Body of pancreas (tissue), 4 donors: ENCODE measurements around the gene FOSL1. TPM values are rescaled to one million over a fixed set of nuclear protein-coding genes. Genes with fewer than 3 reads are reported as not detected.

Source experiments
- ATAC-seq: fragments of 150-250 bp; one replicate; pipeline ENCODE4 v1.9.1; 2016
- DNase-seq, 4 donors: peaks; one replicate each; pipeline ENCODE4 v3.0.0-alpha.2; 2019
- H3K27ac ChIP-seq, 4 donors: fragments of 200-600 bp; sonication (generic); 1 replicate in 3 of 4; 2 replicates in 1 of 4; pipeline versions ENCODE4 v1.5.1 to v1.6.1; 2016 to 2019; ENCODE audit warnings: mild to moderate bottlenecking in 1 of 4, mixed read lengths in 1 of 4, moderate library complexity in 1 of 4
- H3K27me3 ChIP-seq, 2 donors: fragments of 200-600 bp; sonication (generic); one replicate each; pipeline ENCODE4 v1.6.0; 2016; ENCODE audit warnings: mild to moderate bottlenecking in 1 of 2
- H3K36me3 ChIP-seq, 2 donors: fragments of 200-600 bp; sonication (generic); replicated peaks in 1 of 2; 2 replicates each; pipeline ENCODE4 v1.5.1; 2016; ENCODE audit warnings: low read depth in 2 of 2; ENCODE audit not compliant: insufficient read depth in 1 of 2
- H3K4me1 ChIP-seq: fragments of 200-600 bp; sonication (generic); one replicate; pipeline ENCODE4 v1.6.0; 2016
- H3K4me3 ChIP-seq, 2 donors: fragments of 200-600 bp; sonication (generic); 1 replicate in 1 of 2; 2 replicates in 1 of 2; pipeline ENCODE4 v1.5.1; 2016 to 2019
- H3K9me3 ChIP-seq, 3 donors: fragments of 200-600 bp; sonication (generic); 1 replicate in 2 of 3; 2 replicates in 1 of 3; pipeline ENCODE4 v1.5.1; 2016
- POLR2A ChIP-seq, 3 donors: fragments of 450-650 bp; IDR thresholded peaks; one replicate each; pipeline ENCODE4 v1.6.1; 2016; ENCODE audit warnings: antibody characterized with exemption in 3 of 3, mild to moderate bottlenecking in 2 of 3
- WGBS, 2 donors: methylation state at CpG; one replicate each; pipeline ENCODE4 v1.1.5; 2017; 5-methylcytosine and 5-hydroxymethylcytosine counted together
- intact Hi-C: fragments of 100-400 bp; cut with DNase I; formaldehyde crosslinking; loops from one replicate; pipeline ENCODE4 v1.15.1; 2023
- total RNA-seq, 2 donors: library from RNA; depleted of rRNA; stranded (reverse); fragments of >200 nt; gene quantifications; one replicate each; pipeline ENCODE4 v1.1.0, GENCODE V29; 2016
- TF ChIP-seq, protein P1 (sequence below), 7 experiments: fragments of 450-650 bp in 4 of 7; fragments of 200-600 bp in 3 of 7; sonication (generic) in 3 of 7; IDR thresholded peaks; one replicate each; pipeline ENCODE4 v1.5.1; 2016 to 2019; ENCODE audit warnings: antibody characterized with exemption in 7 of 7

Gene FOSL1
- total RNA-seq, 2 donors from 2014 or later = 0.52 to 17.8 TPM

- intact Hi-C loops = no loop called here
- 74 to 85% methylated on average over 3 to 5 of the region's 5 CpGs for WGBS, 2 donors
- Histone ChIP-seq H3K4me3 (no peak overlapping the region), H3K4me1 (peaks cover 32% of the 10 kb centered on the region), H3K9me3 (no peaks in the 10 kb centered on the region), H3K27ac (no peak overlapping the region), H3K36me3 (peaks cover 3 to 20% of the 10 kb centered on the region in 2 donors), H3K27me3 (no peaks in the 10 kb centered on the region)
- DNase-seq = peak in 1 of 4 donors; percentile 14
- no peak for ATAC-seq
- TF ChIP-seq POLR2A (IDR thresholded peaks at IDR 0.05) = no peak
- TF ChIP-seq, protein P1, sequence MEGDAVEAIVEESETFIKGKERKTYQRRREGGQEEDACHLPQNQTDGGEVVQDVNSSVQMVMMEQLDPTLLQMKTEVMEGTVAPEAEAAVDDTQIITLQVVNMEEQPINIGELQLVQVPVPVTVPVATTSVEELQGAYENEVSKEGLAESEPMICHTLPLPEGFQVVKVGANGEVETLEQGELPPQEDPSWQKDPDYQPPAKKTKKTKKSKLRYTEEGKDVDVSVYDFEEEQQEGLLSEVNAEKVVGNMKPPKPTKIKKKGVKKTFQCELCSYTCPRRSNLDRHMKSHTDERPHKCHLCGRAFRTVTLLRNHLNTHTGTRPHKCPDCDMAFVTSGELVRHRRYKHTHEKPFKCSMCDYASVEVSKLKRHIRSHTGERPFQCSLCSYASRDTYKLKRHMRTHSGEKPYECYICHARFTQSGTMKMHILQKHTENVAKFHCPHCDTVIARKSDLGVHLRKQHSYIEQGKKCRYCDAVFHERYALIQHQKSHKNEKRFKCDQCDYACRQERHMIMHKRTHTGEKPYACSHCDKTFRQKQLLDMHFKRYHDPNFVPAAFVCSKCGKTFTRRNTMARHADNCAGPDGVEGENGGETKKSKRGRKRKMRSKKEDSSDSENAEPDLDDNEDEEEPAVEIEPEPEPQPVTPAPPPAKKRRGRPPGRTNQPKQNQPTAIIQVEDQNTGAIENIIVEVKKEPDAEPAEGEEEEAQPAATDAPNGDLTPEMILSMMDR (IDR thresholded peaks at IDR 0.05) = no peak
Measured at GRCh38 chr11:65862191-65862735, 37.9 kb downstream of the FOSL1 start.

GRCh38 chr11:65861533-65862183, 38.5 kb downstream of the FOSL1 start:
- TF ChIP-seq POLR2A (IDR thresholded peaks at IDR 0.05) = no peak
- TF ChIP-seq, protein P1 (IDR thresholded peaks at IDR 0.05) = no peak
- DNase-seq (no peak), ATAC-seq (no peak)
- Histone ChIP-seq H3K9me3 (no peaks in the 10 kb centered on the region), H3K36me3 (peaks cover 3 to 19% of the 10 kb centered on the region in 2 donors), H3K27me3 (no peaks in the 10 kb centered on the region), H3K4me3 (no peak overlapping the region), H3K27ac (no peak overlapping the region), H3K4me1 (peaks cover 36% of the 10 kb centered on the region)
- WGBS, 2 donors = 75 to 82% methylated on average over 13 of the region's 13 CpGs
- intact Hi-C loops = no loop called here

- H3K27ac ChIP-seq = peak overlapping the region in 3 of 4 donors; percentile 92 to 93 (median 92)
- DNase-seq (peak in 1 of 4 donors; percentile 24), ATAC-seq (no peak)
- H3K4me1 ChIP-seq = peaks cover 41% of the 10 kb centered on the region
- TF ChIP-seq, protein P1 (IDR thresholded peaks at IDR 0.05) = no peak
- no peak for TF ChIP-seq POLR2A (IDR thresholded peaks at IDR 0.05)
- peaks cover 3 to 19% of the 10 kb centered on the region in 2 donors for H3K36me3 ChIP-seq
- H3K4me3 ChIP-seq = peak overlapping the region; percentile 71 to 81
- 4 to 7% methylated on average over 9 to 14 of the region's 14 CpGs for WGBS, 2 donors
- H3K27me3 ChIP-seq = no peaks in the 10 kb centered on the region
- intact Hi-C loops = no loop called here
- no peaks in the 10 kb centered on the region for H3K9me3 ChIP-seq
Measured at GRCh38 chr11:65861165-65861505, 39.1 kb downstream of the FOSL1 start.

DNA sequence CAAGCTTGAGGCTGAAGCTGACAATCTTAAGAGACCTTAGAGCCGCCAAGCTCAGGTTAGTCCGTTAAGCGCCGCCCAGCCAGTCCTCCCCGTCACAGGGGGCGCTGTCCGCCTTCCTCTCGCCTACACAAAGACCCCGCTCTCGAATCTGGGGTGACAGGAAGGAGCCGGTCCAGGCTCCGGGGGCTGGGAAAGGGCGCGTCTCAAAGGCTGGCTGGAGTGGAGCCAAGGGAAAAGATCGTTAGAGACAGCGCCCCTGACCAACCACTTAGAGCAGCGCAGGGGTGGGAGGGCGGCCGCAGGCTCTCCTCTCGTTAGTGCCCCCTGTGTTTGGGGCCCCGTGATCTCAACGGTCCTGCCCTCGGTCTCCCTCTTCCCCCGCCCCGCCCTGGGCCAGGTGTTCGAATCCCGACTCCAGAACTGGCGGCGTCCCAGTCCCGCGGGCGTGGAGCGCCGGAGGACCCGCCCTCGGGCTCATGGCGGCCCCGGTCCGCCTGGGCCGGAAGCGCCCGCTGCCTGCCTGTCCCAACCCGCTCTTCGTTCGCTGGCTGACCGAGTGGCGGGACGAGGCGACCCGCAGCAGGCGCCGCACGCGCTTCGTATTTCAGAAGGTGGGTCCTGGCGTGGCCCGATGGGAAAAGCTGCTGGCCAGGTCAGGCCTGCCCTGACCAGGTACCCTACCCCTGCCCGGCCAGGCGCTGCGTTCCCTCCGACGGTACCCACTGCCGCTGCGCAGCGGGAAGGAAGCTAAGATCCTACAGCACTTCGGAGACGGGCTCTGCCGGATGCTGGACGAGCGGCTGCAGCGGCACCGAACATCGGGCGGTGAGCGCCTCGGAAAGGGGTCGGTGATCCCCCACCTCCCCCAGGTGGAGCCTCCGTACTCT, 39.7 kb downstream of the FOSL1 start, which contains the start of gene MUS81:
Gene MUS81 (plus strand): TSS at position 156 of the 887 bp plus-strand sequence. CDS start 321 bp downstream, at position 477.
- TF ChIP-seq, protein P1 (IDR thresholded peaks at IDR 0.05) = peak; percentile 75 to 97 (median 96)
- peak; percentile 38 to 80 (median 69) for TF ChIP-seq POLR2A (IDR thresholded peaks at IDR 0.05)
- ATAC-seq (peak; percentile 70), DNase-seq (peak; percentile 97 to 98 (median 98))
- 0% methylated on average over 22 to 77 of the region's 78 CpGs for WGBS, 2 donors
- Histone ChIP-seq H3K27me3 (no peaks in the 10 kb centered on the region), H3K9me3 (no peaks in the 10 kb centered on the region), H3K36me3 (peaks cover 0 to 21% of the 10 kb centered on the region in 2 donors), H3K4me3 (peak within 1 kb of the TSS; percentile 71 to 81), H3K4me1 (peaks cover 47% of the 10 kb centered on the region), H3K27ac (peak within 1 kb of the TSS; percentile 92 to 96 (median 92))
- intact Hi-C loops = no loop called here
